ENCODE results near the gene GUK1.

- no peak for TF ChIP-seq CTCF (IDR thresholded peaks at IDR 0.05)
- no peak for TF ChIP-seq EZH2 (IDR thresholded peaks at IDR 0.05; ENCODE audit: borderline replicate concordance, insufficient read depth, low read depth, low read length, poor library complexity, severe bottlenecking)
These were observed 9.5 kb downstream of the GUK1 start, which contains the start of gene GJC2 for GRCh38 chr1:228149406-228150119.

Measured in B cell (primary cell).